Activated CD8-positive, alpha-beta memory T cell treated with anti-CD3 and anti-CD28 coated beads, Interleukin-2, amount 50 U/mL, for 4 hours (primary cell): ENCODE results near the gene POU4F3.

Source experiments
- DNase-seq: peaks from one replicate; pipeline ENCODE4 v3.0.0-alpha.2; 2020

Gene POU4F3

GRCh38 chr5:146340260-146341081, 1.8 kb downstream of the POU4F3 start:
- DNase-seq = no peak

- DNase-seq = no peak
Observed at GRCh38 chr5:146341854-146342253, 3.2 kb downstream of the POU4F3 start.

GRCh38 chr5:146342519-146342881, 3.9 kb downstream of the POU4F3 start:
- no peak for DNase-seq

DNA sequence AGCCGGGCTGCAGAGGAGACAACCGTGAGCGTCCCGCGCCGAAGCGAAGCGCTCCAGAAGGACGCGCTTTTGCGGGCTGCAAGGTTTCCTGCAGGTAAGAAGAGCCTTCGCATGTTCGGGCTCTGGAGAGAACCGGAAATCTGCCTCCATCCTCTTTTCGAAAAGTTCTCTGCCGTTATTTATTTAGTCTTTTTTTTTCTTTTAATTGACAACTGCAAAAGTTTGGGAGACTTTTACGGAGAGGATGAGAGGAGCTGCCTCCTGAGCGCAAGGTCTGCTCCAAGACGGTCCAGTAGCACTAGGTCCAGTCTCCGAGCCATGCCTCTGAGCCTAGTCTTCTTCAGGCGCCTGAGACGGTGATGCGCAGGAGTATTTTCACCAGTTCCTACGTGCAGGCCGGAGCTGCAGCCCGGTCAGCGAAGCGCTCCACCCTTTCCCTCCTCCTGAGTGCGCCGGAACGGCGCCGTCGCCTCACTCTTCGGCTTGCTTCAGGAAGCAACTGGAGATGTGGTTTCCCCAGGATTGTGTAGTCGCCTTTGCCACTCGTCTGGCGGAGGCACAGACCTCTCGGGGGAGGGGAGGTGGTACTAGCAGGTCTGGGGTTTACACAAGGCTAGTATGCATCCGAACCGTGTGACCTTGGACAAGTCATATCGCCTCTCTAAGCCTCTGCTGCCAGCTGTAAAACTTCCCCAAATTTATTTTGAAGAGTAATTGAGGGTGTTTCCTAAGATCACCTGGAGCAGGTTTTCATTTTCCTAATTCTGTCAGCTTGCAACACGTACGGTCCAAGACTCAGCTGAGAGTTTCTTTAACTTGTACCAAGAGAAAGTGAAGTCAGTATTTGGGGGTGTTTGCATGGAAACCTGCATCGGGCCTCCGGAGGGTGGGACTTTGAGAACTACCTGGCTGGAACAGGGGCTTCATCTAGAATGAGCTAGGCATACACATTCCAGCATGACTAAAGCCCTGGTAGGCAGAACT, 4.5 kb downstream of the POU4F3 start:
- no peak for DNase-seq

DNA sequence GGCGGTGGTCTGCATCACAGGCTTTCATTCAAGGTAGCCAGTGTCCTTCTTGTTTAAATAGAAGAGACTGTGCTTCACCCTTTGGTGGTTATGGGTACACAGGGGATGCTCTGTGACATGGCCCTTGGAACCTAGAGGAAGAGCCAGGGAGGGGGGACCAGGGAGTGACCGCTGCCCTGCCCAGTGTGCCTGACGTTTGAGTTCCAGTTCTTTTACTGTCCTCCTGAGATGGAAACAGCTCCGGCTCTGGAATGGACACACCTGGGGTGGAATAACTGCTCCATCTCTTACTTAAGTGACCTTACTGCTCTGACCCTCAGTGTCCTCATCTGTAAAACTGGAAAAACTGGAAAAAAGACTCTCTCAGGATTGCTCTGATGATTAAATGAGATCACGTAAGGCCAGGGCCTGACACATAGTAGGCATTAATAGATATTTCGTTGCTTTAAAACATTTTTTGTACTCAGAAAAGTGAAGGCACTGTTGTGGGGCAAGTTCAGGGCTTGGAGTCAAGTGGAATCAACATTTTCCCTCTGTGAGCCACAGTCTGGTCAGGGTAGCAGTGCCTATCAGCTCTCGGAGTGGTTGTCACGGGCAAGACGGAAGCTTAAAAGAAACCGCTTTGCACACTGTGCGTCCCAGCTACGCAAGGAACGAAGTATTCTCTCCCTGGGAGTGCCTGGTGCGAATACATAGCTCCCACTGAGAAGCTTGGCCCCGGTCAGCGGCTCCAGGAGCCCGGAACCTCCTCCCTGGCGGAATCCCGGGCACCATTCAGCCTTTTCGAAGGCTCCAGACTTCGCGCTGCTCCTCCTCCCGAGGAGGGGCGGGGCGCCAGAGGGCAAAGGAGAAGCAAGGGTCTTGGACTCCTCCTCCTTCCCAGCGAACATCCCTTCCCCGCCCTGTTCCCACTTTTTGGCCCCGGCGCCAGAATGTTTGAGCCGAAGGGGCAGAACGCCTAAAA, 5.8 kb downstream of the POU4F3 start:
- DNase-seq = no peak

DNA sequence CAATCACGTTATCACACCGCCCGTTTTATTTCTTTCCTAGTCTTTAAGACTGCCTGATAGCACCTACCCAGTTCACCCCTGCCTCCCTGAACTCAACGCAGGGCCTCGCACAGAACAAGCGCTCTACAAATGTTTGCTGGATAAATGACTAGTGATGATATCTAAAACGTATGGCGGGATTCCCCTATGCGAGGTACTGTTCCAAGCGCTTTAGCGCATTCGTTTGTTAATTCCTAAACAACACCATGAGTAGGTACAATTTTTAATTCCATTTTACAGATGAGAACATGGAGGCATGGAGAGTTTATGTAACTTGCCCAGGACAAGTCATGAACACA, 6.6 kb downstream of the POU4F3 start:
- DNase-seq = no peak

GRCh38 chr5:146345578-146346366, 7.1 kb downstream of the POU4F3 start:
- DNase-seq = no peak

DNA sequence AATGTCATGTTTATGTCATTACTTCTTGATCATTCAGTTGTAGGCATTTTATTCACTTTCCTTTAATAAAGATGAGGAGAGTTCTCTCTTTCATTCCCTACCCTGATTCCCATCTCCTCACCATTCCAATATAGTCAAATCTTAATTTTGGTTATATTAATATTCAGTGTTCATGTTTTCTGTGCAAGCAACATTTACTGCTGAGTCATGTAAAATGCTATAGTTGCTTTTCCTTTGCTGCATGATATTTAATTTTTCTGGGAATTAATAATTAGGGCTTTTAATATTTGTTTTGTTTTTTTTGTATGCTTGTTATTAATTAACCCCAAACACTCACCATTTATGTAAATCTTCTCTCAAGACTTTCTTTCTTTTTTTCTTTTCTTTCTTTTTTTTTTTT, 18.5 kb downstream of the POU4F3 start:
- no peak for DNase-seq

GRCh38 chr5:146359836-146360235, 21.2 kb downstream of the POU4F3 start:
- no peak for DNase-seq

DNA sequence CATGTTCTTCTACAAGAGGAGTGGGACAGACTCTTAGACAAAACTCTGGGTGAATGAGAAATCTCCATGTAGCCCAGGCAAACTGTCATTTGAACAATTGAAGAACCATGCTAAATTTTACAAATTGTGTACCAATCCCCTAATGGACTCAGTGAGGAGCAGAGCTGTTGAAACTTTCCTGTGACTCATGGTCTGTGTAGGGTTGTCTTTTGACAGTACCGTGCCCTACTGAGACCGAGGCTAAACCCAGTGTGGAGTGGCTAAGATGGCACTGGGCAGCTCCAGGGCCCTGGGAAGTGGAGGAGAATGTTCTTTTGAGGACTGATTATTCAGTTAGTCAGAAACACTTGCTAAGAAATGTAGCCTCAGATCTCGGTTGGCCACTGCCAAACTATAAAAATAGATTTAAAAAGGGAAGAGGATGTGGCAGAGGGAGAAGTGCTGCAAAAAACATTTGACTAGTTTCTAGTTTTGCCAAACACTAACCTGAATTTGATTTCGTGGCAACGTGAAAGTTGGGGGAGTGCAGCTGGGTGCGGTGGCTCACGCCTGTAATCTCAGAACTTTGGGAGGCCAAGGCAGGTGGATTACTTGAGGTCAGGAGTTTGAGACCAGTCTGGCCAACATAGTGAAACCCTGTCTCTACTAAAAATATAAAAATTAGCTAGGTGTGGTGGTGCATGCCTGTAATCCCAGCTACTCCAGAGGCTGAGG, 24.7 kb downstream of the POU4F3 start:
- DNase-seq = no peak

DNA sequence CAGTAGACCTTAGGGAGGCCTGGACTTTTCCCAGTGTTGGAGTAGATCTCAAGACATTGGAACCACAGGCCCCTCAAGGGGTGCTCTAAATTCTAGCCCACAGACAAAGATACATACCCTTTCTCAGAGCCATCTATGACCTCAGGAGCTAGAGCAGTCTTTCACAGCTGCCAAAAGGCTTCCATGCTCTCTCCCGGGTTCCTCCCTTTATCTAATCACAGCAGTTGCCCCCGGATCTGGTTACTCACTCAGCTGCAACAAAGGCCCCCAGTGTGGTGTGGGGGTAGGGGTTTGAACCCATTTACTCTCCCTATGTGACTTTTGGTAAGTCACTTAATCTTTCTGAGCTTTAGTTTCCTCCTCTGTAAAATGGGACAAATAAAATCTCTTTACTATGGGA, 27.0 kb downstream of the POU4F3 start:
- DNase-seq = no peak

DNA sequence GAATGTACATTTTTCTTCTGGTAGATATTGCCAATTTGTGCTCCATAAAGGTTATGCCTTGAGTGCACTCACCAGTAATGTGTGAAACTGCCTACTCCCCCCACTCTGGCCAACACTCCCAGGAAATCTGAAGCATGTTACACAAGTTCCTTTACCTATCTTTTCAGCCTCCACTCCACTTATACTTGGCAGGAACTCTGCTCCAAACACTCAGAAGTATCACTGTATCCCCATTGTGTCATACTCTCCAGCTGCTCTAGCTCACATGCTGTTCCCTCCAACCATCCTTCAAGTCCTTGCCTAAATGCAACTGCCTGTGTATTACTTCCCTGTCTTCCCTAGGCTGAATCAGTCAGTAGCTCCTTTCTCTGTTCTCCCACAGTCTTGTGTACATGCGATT, 28.3 kb downstream of the POU4F3 start:
- DNase-seq = no peak

DNA sequence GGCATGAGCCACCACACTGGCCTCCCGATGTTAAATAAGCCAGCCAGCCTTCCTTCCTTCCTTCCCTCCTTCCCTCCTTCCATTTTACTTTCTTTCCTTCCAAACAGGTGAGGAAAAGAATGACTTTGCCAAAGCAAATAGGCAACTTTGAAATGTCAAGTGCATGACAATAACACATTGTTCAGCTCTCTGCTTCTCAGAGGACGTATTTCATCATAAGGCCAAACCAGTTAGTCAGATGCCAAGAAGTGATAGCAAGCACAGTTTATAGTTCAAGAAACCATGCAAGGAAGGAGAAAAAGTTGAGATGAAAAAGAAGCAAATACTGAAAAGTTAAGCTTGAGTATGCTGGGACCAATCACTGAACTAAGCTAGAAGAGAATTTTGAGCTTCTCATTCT, 29.5 kb downstream of the POU4F3 start:
- no peak for DNase-seq

GRCh38 chr5:146369691-146370090, 31.1 kb downstream of the POU4F3 start:
- DNase-seq = no peak

DNA sequence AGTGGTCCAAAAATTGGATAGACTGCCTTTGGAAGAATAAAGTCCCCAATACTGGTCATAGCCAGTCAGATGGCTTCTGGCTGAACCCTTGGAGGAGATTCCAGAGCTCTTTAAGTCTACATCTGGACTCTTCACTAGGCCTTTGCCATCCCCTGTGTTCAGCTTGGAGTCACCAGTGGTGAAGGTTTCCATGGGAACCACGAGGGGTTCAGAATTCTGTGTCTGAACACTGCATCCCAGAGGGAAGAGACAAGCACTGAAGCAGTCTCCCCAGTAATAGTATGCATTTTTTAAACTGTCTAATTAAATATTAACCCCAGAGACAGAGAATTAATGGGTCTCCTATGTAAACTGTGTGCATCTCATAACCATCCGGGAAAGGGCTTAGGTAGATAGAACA, 38.2 kb downstream of the POU4F3 start:
- no peak for DNase-seq

DNA sequence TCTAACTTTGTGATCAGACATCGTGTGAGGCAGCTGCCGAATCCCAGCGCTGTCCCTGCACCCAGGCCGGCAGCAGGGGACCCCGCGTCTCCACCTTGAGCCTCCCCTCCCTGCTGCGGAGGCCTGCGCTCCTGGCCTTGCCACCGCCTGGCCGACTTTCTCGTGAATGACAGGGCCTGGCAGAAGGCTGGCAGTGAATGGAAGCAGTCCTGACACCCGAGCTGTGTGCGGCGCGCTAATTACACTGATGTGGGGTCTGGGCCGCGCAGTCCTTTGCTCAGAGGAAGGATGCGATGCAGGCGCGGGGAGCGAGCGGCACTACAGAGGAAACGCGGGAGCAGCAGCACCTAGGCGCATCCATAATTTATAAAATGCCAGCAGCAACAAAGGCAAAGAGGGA, 40.3 kb downstream of the POU4F3 start:
- DNase-seq = no peak

GRCh38 chr5:146380714-146381113, 42.1 kb downstream of the POU4F3 start:
- DNase-seq = no peak

GRCh38 chr5:146388386-146388785, 49.7 kb downstream of the POU4F3 start:
- no peak for DNase-seq

GRCh38 chr5:146390469-146390868, 51.8 kb downstream of the POU4F3 start:
- no peak for DNase-seq
